Measurements from ENCODE around the gene NCF4. TPM values are rescaled to one million over a fixed set of nuclear protein-coding genes. Genes with fewer than 3 reads are reported as not detected.

Gene NCF4
- total RNA-seq, 5 donors from 2014 or later (not counting 1 experiment from before 2014, with no cell fraction given): 8.0 to 23.6 (median 15.9) TPM

- ATAC-seq (replicated peaks in 1 of 4): no peak
- H3K36me3 ChIP-seq (ENCODE audit: control insufficient read depth in 2 of 2, extremely low read depth in 1 of 2, insufficient read depth in 1 of 2, low read length in 1 of 2): no peaks in the 10 kb centered on the region
- 90% methylated on average over 3 of the region's 3 CpGs for WGBS (ENCODE audit: insufficient coverage)
- ChIA-PET POLR2A (no interaction called here), CTCF (no interaction called here)
- peaks cover 37 to 43% of the 10 kb centered on the region in 2 donors for H3K27me3 Mint-ChIP-seq
- peaks cover 10 to 11% of the 10 kb centered on the region in 2 experiments for H3K4me1 ChIP-seq (ENCODE audit: control insufficient read depth in 1 of 2, extremely low read depth in 1 of 2, insufficient read depth in 2 of 2, low read length in 2 of 2)
- H3K36me3 Mint-ChIP-seq: no peaks in the 10 kb centered on the region
- H3K27ac ChIP-seq (ENCODE audit: low read length): no peak overlapping the region
- no peak overlapping the region for H3K27ac Mint-ChIP-seq
- DNase-seq: no peak
- no peaks in the 10 kb centered on the region for H3K9me3 Mint-ChIP-seq
- no peaks in the 10 kb centered on the region for H3K9me3 ChIP-seq
- no peak overlapping the region for H3K4me3 Mint-ChIP-seq
- no peak overlapping the region for H3K4me3 ChIP-seq (ENCODE audit: control insufficient read depth in 1 of 2, extremely low read depth in 1 of 2, low read length in 1 of 2)
- H3K27me3 ChIP-seq (replicated peaks in 1 of 2; ENCODE audit: control insufficient read depth in 2 of 2, extremely low read depth in 1 of 2, insufficient read depth in 2 of 2, low read length in 1 of 2): peaks cover 0 to 25% of the 10 kb centered on the region in 2 experiments
- peaks cover 22 to 32% (median 31%) of the 10 kb centered on the region in 3 donors for H3K4me1 Mint-ChIP-seq
Observed at GRCh38 chr22:36831717-36832116, 29.1 kb upstream of the NCF4 start.

DNA sequence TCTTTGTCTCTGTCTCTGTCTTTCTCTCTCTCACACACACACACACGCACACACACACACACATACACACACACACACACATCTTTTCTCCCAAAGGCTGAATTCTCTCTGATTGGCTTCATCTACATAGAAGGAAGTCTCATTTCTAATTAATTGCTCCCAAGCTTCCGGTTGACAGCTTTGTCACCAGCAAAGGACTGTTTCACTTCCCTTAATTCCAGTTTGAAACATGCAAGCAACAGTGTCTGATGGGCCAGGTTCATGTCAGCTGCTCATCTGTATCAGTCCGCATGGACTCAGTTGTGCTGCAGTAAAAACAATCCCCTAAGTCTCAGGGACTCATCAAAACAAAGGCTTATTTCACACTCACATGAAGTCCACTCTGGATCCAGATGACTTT is 27.7 kb upstream of the NCF4 start:
- WGBS (ENCODE audit: insufficient coverage): 89% methylated on average over 3 of the region's 3 CpGs
- H3K4me1 Mint-ChIP-seq: peaks cover 22 to 32% (median 31%) of the 10 kb centered on the region in 3 donors
- POLR2A ChIA-PET: no interaction called here
- H3K9me3 Mint-ChIP-seq: peaks cover 0 to 6% (median 4%) of the 10 kb centered on the region in 3 donors
- no peak overlapping the region for H3K27ac Mint-ChIP-seq
- Histone ChIP-seq H3K4me3 (ENCODE audit: control insufficient read depth in 1 of 2, extremely low read depth in 1 of 2, low read length in 1 of 2) (no peak overlapping the region), H3K27me3 (replicated peaks in 1 of 2; ENCODE audit: control insufficient read depth in 2 of 2, extremely low read depth in 1 of 2, insufficient read depth in 2 of 2, low read length in 1 of 2) (peaks cover 0 to 26% of the 10 kb centered on the region in 2 experiments), H3K4me1 (ENCODE audit: control insufficient read depth in 1 of 2, extremely low read depth in 1 of 2, insufficient read depth in 2 of 2, low read length in 2 of 2) (peaks cover 10 to 11% of the 10 kb centered on the region in 2 experiments), H3K36me3 (ENCODE audit: control insufficient read depth in 2 of 2, extremely low read depth in 1 of 2, insufficient read depth in 1 of 2, low read length in 1 of 2) (no peaks in the 10 kb centered on the region), H3K9me3 (no peaks in the 10 kb centered on the region), H3K27ac (ENCODE audit: low read length) (no peak overlapping the region)
- no peak for ATAC-seq (replicated peaks in 1 of 4)
- DNase-seq: no peak
- CTCF ChIA-PET: no interaction called here
- H3K27me3 Mint-ChIP-seq: peaks cover 37% of the 10 kb centered on the region in 2 donors
- no peak overlapping the region for H3K4me3 Mint-ChIP-seq
- H3K36me3 Mint-ChIP-seq: no peaks in the 10 kb centered on the region

GRCh38 chr22:36835903-36836302 is 24.9 kb upstream of the NCF4 start:
- H3K9me3 Mint-ChIP-seq: peaks cover 0 to 6% (median 6%) of the 10 kb centered on the region in 3 donors
- Histone ChIP-seq H3K9me3 (no peaks in the 10 kb centered on the region), H3K4me1 (ENCODE audit: control insufficient read depth in 1 of 2, extremely low read depth in 1 of 2, insufficient read depth in 2 of 2, low read length in 2 of 2) (peaks cover 4 to 5% of the 10 kb centered on the region in 2 experiments), H3K4me3 (ENCODE audit: control insufficient read depth in 1 of 2, extremely low read depth in 1 of 2, low read length in 1 of 2) (no peak overlapping the region), H3K36me3 (ENCODE audit: control insufficient read depth in 2 of 2, extremely low read depth in 1 of 2, insufficient read depth in 1 of 2, low read length in 1 of 2) (no peaks in the 10 kb centered on the region), H3K27ac (ENCODE audit: low read length) (no peak overlapping the region), H3K27me3 (replicated peaks in 1 of 2; ENCODE audit: control insufficient read depth in 2 of 2, extremely low read depth in 1 of 2, insufficient read depth in 2 of 2, low read length in 1 of 2) (peaks cover 0 to 36% of the 10 kb centered on the region in 2 experiments)
- no peak overlapping the region for H3K4me3 Mint-ChIP-seq
- H3K36me3 Mint-ChIP-seq: no peaks in the 10 kb centered on the region
- ATAC-seq (replicated peaks in 1 of 4): no peak
- no peak overlapping the region for H3K27ac Mint-ChIP-seq
- peaks cover 6 to 11% (median 11%) of the 10 kb centered on the region in 3 donors for H3K4me1 Mint-ChIP-seq
- DNase-seq: no peak
- peaks cover 36 to 37% of the 10 kb centered on the region in 2 donors for H3K27me3 Mint-ChIP-seq
- 86% methylated on average over 4 of the region's 5 CpGs for WGBS (ENCODE audit: insufficient coverage)
- ChIA-PET CTCF (interaction anchor here in 1 of 2 donors (0.6 kb wide), 1 partner anchor 214 kb away, joined by 3 read pairs; no protein-coding TSS in a partner anchor), POLR2A (no interaction called here)

DNA sequence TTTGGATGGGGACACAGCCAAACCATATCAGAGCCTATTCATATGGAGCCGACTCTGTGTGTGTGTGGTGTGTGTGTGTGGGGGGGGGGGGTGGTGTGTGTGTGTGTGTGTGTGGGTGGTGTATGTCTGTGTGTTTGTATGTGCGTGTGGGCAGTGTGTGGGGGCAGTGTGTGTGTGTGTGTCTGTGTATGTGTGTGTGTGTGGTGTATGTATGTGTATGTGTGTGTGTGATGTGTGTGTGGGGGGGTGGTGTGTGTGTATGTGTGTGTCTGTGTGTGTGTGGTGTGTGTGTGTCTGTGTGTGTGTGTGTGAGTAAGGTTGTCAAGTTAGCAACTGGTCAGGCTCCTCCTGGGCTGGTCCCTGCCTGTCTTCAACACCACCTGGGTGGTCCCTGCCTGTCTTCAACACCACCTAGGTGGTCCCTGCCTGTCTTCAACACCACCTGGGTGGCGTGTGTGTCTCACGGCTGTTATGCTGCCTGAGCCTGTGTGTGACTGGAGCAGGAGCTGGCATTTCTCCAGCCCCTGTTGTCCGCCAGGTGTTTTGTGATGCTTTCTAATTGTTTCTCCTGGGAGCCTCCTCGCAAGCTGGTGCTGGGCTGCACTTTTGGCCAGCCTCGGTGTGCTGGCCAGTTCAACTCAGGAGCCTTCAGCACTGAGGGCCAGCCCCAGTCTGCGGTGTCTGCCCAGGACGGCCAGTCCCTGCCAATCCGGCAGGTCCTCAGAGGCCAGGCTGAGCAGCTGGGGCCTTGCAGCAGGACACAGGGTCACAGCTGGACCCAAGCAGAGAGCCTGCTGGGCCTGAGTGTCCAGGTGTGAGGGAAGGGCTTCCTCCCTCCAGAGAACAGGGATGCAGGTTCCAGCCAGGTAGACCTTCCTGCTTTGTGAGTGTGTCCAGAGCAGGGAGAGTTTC is 22.4 kb upstream of the NCF4 start:
- ChIA-PET CTCF (no interaction called here), POLR2A (no interaction called here)
- Histone ChIP-seq H3K27ac (ENCODE audit: low read length) (no peak overlapping the region), H3K27me3 (replicated peaks in 1 of 2; ENCODE audit: control insufficient read depth in 2 of 2, extremely low read depth in 1 of 2, insufficient read depth in 2 of 2, low read length in 1 of 2) (peaks cover 0 to 36% of the 10 kb centered on the region in 2 experiments), H3K36me3 (ENCODE audit: control insufficient read depth in 2 of 2, extremely low read depth in 1 of 2, insufficient read depth in 1 of 2, low read length in 1 of 2) (no peaks in the 10 kb centered on the region), H3K4me1 (ENCODE audit: control insufficient read depth in 1 of 2, extremely low read depth in 1 of 2, insufficient read depth in 2 of 2, low read length in 2 of 2) (no peaks in the 10 kb centered on the region), H3K4me3 (ENCODE audit: control insufficient read depth in 1 of 2, extremely low read depth in 1 of 2, low read length in 1 of 2) (no peak overlapping the region), H3K9me3 (no peaks in the 10 kb centered on the region)
- ATAC-seq (replicated peaks in 1 of 4) (no peak), DNase-seq (no peak)
- Mint-ChIP-seq H3K9me3 (peaks cover 0 to 6% (median 6%) of the 10 kb centered on the region in 3 donors), H3K4me1 (no peaks in the 10 kb centered on the region), H3K27me3 (peaks cover 29 to 35% of the 10 kb centered on the region in 2 donors), H3K27ac (no peak overlapping the region), H3K4me3 (no peak overlapping the region), H3K36me3 (no peaks in the 10 kb centered on the region)
- WGBS (ENCODE audit: insufficient coverage): 89% methylated on average over 10 of the region's 10 CpGs

DNA sequence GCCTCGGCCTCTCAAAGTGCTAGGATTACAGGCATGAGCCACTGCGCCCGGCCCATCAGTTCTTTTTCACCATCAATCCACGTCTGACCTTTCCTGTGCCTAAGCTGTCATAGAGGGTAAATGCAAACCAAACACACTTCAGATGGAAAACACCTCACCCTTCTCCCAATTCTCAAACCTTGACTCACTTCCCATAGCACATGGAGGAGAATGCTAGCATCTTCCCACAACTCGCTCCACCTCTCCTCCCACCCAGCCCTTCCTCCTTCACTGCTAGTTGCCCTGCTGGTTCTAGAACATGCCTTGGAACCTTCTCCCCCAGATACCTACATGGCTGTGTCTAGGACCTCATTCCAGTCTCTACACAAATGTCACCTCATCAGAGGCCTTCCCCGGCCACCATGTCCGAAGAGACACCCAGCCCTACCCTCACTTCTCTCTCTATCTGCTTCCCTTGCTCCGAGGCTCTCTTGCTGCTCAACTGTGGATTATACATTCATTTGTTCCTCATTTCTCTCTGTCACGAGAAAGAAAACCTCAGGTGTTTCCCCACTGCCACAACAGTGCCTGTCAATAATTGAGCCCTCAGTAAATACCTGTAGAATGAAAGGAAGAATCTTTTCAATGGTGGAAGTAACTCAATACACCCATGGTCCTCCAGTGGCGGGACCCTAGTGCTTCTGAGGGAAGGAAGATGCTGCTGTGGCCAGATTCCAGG is 21.3 kb upstream of the NCF4 start:
- H3K4me1 ChIP-seq (ENCODE audit: control insufficient read depth in 1 of 2, extremely low read depth in 1 of 2, insufficient read depth in 2 of 2, low read length in 2 of 2): no peaks in the 10 kb centered on the region
- H3K36me3 ChIP-seq (ENCODE audit: control insufficient read depth in 2 of 2, extremely low read depth in 1 of 2, insufficient read depth in 1 of 2, low read length in 1 of 2): no peaks in the 10 kb centered on the region
- ChIA-PET POLR2A (no interaction called here), CTCF (no interaction called here)
- Mint-ChIP-seq H3K9me3 (peaks cover 0 to 6% (median 6%) of the 10 kb centered on the region in 3 donors), H3K4me1 (no peaks in the 10 kb centered on the region), H3K27me3 (peaks cover 26 to 38% of the 10 kb centered on the region in 2 donors), H3K27ac (no peak overlapping the region), H3K4me3 (no peak overlapping the region), H3K36me3 (no peaks in the 10 kb centered on the region)
- 85% methylated on average over 8 of the region's 10 CpGs for WGBS (ENCODE audit: insufficient coverage)
- no peak overlapping the region for H3K4me3 ChIP-seq (ENCODE audit: control insufficient read depth in 1 of 2, extremely low read depth in 1 of 2, low read length in 1 of 2)
- no peak for DNase-seq
- no peaks in the 10 kb centered on the region for H3K9me3 ChIP-seq
- peaks cover 0 to 31% of the 10 kb centered on the region in 2 experiments for H3K27me3 ChIP-seq (replicated peaks in 1 of 2; ENCODE audit: control insufficient read depth in 2 of 2, extremely low read depth in 1 of 2, insufficient read depth in 2 of 2, low read length in 1 of 2)
- H3K27ac ChIP-seq (ENCODE audit: low read length): no peak overlapping the region
- no peak for ATAC-seq (replicated peaks in 1 of 4)

DNA sequence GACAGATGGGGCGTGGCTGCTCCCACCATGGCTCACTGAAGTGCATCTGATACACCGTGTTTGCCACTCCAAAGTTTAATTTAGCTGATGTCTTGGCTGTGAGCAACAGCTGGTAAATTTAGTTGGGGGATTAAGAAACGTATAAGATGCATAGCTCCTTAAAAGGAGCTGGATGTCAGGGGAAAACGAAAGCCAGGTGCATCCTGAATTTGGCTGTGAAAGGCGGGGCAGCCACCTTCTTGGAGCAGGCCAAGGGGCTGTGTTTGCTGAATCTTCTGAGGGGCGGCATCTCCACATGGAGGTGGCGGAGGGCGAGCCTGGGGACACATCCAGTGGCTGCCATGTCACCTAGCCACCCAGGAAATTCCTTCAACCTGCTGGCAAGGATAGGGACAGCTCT is 20.7 kb upstream of the NCF4 start:
- ChIA-PET CTCF (no interaction called here), POLR2A (no interaction called here)
- DNase-seq (no peak), ATAC-seq (replicated peaks in 1 of 4) (no peak)
- Mint-ChIP-seq H3K4me3 (no peak overlapping the region), H3K27ac (no peak overlapping the region), H3K27me3 (peaks cover 29 to 40% of the 10 kb centered on the region in 2 donors), H3K9me3 (peaks cover 0 to 6% (median 6%) of the 10 kb centered on the region in 3 donors), H3K4me1 (no peaks in the 10 kb centered on the region), H3K36me3 (no peaks in the 10 kb centered on the region)
- Histone ChIP-seq H3K36me3 (ENCODE audit: control insufficient read depth in 2 of 2, extremely low read depth in 1 of 2, insufficient read depth in 1 of 2, low read length in 1 of 2) (no peaks in the 10 kb centered on the region), H3K4me3 (ENCODE audit: control insufficient read depth in 1 of 2, extremely low read depth in 1 of 2, low read length in 1 of 2) (no peak overlapping the region), H3K4me1 (ENCODE audit: control insufficient read depth in 1 of 2, extremely low read depth in 1 of 2, insufficient read depth in 2 of 2, low read length in 2 of 2) (no peaks in the 10 kb centered on the region), H3K27ac (ENCODE audit: low read length) (no peak overlapping the region), H3K9me3 (no peaks in the 10 kb centered on the region), H3K27me3 (replicated peaks in 1 of 2; ENCODE audit: control insufficient read depth in 2 of 2, extremely low read depth in 1 of 2, insufficient read depth in 2 of 2, low read length in 1 of 2) (peaks cover 0 to 28% of the 10 kb centered on the region in 2 experiments)
- 10% methylated on average over 4 of the region's 8 CpGs for WGBS (ENCODE audit: insufficient coverage)
